SK-N-SH treated with all-trans-retinoic acid at 6 μM for 48 hours (cell line): ENCODE results near the gene OR6Y1.

Source experiments
- ARNTL ChIP-seq: fragments of 450-650 bp; formaldehyde crosslinking; IDR thresholded peaks from 2 replicates; pipeline ENCODE4 v1.5.0; 2020; ENCODE audit warnings: low read depth, mild to moderate bottlenecking, moderate library complexity, borderline replicate concordance
- CREB5 ChIP-seq: fragments of 250-450 bp; sonication (Bioruptor Pico); IDR thresholded peaks from 2 replicates; pipeline ENCODE4 v1.5.1; 2020; ENCODE audit warnings: low read depth, mild to moderate bottlenecking, moderate library complexity
- CSRNP3 ChIP-seq: fragments of 250-450 bp; sonication (Bioruptor Pico); IDR thresholded peaks from 2 replicates; pipeline ENCODE4 v1.5.1; 2021; ENCODE audit warnings: mild to moderate bottlenecking, moderate library complexity
- ESRRG ChIP-seq: fragments of 250-450 bp; sonication (Bioruptor Pico); IDR thresholded peaks from 2 replicates; pipeline ENCODE4 v1.6.1; 2021; ENCODE audit warnings: mild to moderate bottlenecking
- OSR1 ChIP-seq: fragments of 250-450 bp; sonication (Bioruptor Pico); IDR thresholded peaks from 2 replicates; pipeline ENCODE4 v1.8.0; 2022; ENCODE audit warnings: moderate library complexity, mild to moderate bottlenecking, inconsistent platforms
- POU6F1 ChIP-seq: fragments of 250-450 bp; sonication (Bioruptor Pico); IDR thresholded peaks from 2 replicates; pipeline ENCODE4 v1.8.0; 2021; ENCODE audit warnings: low read depth, mild to moderate bottlenecking, moderate library complexity, borderline replicate concordance
- PPARA ChIP-seq: fragments of 250-450 bp; sonication (Bioruptor Pico); IDR thresholded peaks from 2 replicates; pipeline ENCODE4 v1.5.0; 2020; ENCODE audit warnings: mild to moderate bottlenecking, borderline replicate concordance
- RARB ChIP-seq: fragments of 250-450 bp; sonication (Bioruptor Pico); IDR thresholded peaks from 2 replicates; pipeline ENCODE4 v1.8.0; 2021; ENCODE audit warnings: mild to moderate bottlenecking, moderate library complexity
- ZC3H10 ChIP-seq: fragments of 250-450 bp; sonication (Bioruptor Pico); IDR thresholded peaks from 2 replicates; pipeline ENCODE4 v1.5.1; 2021; ENCODE audit warnings: mild to moderate bottlenecking, moderate library complexity
- ZFP3 ChIP-seq: fragments of 250-450 bp; sonication (Bioruptor Pico); IDR thresholded peaks from 2 replicates; pipeline ENCODE4 v1.5.0; 2020; ENCODE audit warnings: mild to moderate bottlenecking, moderate library complexity
- ZFP30 ChIP-seq: fragments of 450-650 bp; formaldehyde crosslinking; IDR thresholded peaks from 2 replicates; pipeline ENCODE4 v1.5.0; 2022; ENCODE audit warnings: mild to moderate bottlenecking, moderate library complexity
- ZNF70 ChIP-seq: fragments of 450-650 bp; formaldehyde crosslinking; IDR thresholded peaks from 2 replicates; pipeline ENCODE4 v1.5.0; 2020; ENCODE audit warnings: mild to moderate bottlenecking, moderate library complexity
- ZNF8 ChIP-seq: fragments of 450-650 bp; formaldehyde crosslinking; IDR thresholded peaks from 2 replicates; pipeline ENCODE4 v1.5.0; 2020; ENCODE audit warnings: mild to moderate bottlenecking, moderate library complexity
- TF ChIP-seq, protein P1 (sequence below): fragments of 250-450 bp; sonication (Bioruptor Pico); IDR thresholded peaks from 2 replicates; pipeline ENCODE4 v1.8.0; 2020; ENCODE audit warnings: mild to moderate bottlenecking, moderate library complexity, borderline replicate concordance

- TF ChIP-seq CREB5 (CRISPR knock-in tag) (no peak), ZFP30 (CRISPR knock-in tag) (no peak), ZC3H10 (CRISPR knock-in tag) (no peak), ZNF70 (CRISPR knock-in tag) (no peak), CSRNP3 (CRISPR knock-in tag) (no peak), RARB (CRISPR knock-in tag) (no peak), ARNTL (CRISPR knock-in tag) (no peak), ZFP3 (CRISPR knock-in tag) (no peak), PPARA (CRISPR knock-in tag) (no peak), OSR1 (CRISPR knock-in tag) (no peak), ESRRG (no peak), ZNF8 (CRISPR knock-in tag) (no peak), POU6F1 (no peak)
- TF ChIP-seq, protein P1, sequence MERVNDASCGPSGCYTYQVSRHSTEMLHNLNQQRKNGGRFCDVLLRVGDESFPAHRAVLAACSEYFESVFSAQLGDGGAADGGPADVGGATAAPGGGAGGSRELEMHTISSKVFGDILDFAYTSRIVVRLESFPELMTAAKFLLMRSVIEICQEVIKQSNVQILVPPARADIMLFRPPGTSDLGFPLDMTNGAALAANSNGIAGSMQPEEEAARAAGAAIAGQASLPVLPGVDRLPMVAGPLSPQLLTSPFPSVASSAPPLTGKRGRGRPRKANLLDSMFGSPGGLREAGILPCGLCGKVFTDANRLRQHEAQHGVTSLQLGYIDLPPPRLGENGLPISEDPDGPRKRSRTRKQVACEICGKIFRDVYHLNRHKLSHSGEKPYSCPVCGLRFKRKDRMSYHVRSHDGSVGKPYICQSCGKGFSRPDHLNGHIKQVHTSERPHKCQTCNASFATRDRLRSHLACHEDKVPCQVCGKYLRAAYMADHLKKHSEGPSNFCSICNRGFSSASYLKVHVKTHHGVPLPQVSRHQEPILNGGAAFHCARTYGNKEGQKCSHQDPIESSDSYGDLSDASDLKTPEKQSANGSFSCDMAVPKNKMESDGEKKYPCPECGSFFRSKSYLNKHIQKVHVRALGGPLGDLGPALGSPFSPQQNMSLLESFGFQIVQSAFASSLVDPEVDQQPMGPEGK (CRISPR knock-in tag), result no peak
Observed at GRCh38 chr1:158600735-158601134, 46.5 kb upstream of the OR6Y1 start.
